Ovary (tissue), 9 donors: Measurements from ENCODE around the gene IPP. TPM values are rescaled to one million over a fixed set of nuclear protein-coding genes. Genes with fewer than 3 reads are reported as not detected.
"Not testable (repeated sequence)": the region's sequence is repeated elsewhere in the genome, so short reads cannot be mapped to it uniquely, and the experiment has no call there.

Experiments
- DNase-seq, 5 donors: peaks; one replicate each; pipeline ENCODE4 v3.0.0-alpha.2; 2019 to 2020
- H3K27ac ChIP-seq, 2 donors: fragments of 200-600 bp; one replicate each; pipeline versions ENCODE4 v1.5.1 to v1.8.0; 2019 to 2022
- H3K27me3 ChIP-seq: fragments of 200-600 bp; one replicate; pipeline ENCODE4 v1.8.0; 2022
- H3K36me3 ChIP-seq: fragments of 200-600 bp; sonication (generic); one replicate; pipeline ENCODE4 v1.5.1; 2019
- H3K4me1 ChIP-seq: one replicate; pipeline ENCODE4 v1.8.1; 2013; ENCODE audit warnings: mild to moderate bottlenecking, moderate library complexity; ENCODE audit not compliant: insufficient read depth
- H3K4me3 ChIP-seq: fragments of 200-600 bp; sonication (generic); one replicate; pipeline ENCODE4 v1.5.1; 2017
- H3K9me3 ChIP-seq, 2 donors: fragments of 200-600 bp in 1 of 2; sonication (generic) in 1 of 2; one replicate each; pipeline versions ENCODE4 v1.5.1 to v1.8.1; 2013 to 2019; ENCODE audit warnings: mild to moderate bottlenecking in 1 of 2, moderate library complexity in 1 of 2
- EP300 ChIP-seq: sonication (generic); formaldehyde crosslinking; IDR thresholded peaks from one replicate; pipeline ENCODE4 v1.6.1; 2017; ENCODE audit warnings: antibody characterized with exemption
- POLR2A ChIP-seq: fragments of 450-650 bp; IDR thresholded peaks from one replicate; pipeline ENCODE4 v1.6.1; 2017; ENCODE audit warnings: antibody characterized with exemption, mild to moderate bottlenecking, moderate library complexity
- WGBS, 3 donors: extraction: QIAGEN DNeasy Blood & Tissue Kit in 1 of 3; methylation state at CpG; one replicate each; pipeline versions ENCODE4 v1.1.5 to v1.1.7; 2013 to 2017; 5-methylcytosine and 5-hydroxymethylcytosine counted together
- intact Hi-C, 4 donors: fragments of 100-400 bp; cut with DNase I; formaldehyde crosslinking; loops; one replicate each; pipeline versions ENCODE4 v1.11.0 to v1.15.1; 2022 to 2023
- polyA plus RNA-seq, 2 donors: library from polyadenylated mRNA; stranded (reverse); fragments of 200-250 nt in 1 of 2; fragments of 350-450 nt in 1 of 2; fragmentation: Illumina TruSeq in 1 of 2; extraction: RNeasy Lipid Tissue Mini Kit (QIAGEN cat#74804) in 1 of 2; gene quantifications; one replicate each; pipeline ENCODE4 v1.2.3, GENCODE V29; 2013 to 2014
- total RNA-seq, 7 donors: library from RNA; depleted of rRNA in 2 of 7; stranded (reverse); fragments of >200 nt in 2 of 7; fragmentation: NEBNext Ultra II Directional in 3 of 7; extraction: Animal tissue kit (Norgen Biotek cat#: 25700) in 3 of 7; gene quantifications; one replicate each; pipeline versions ENCODE4 v1.1.0 to v1.2.4, GENCODE V29; 2016 to 2023
- TF ChIP-seq, protein P1 (sequence below), 3 donors: fragments of 450-650 bp in 2 of 3; fragments of 200-600 bp in 1 of 3; IDR thresholded peaks; one replicate each; pipeline versions ENCODE4 v1.5.1 to v1.8.0; 2016 to 2022; ENCODE audit warnings: antibody characterized with exemption in 3 of 3, mild to moderate bottlenecking in 1 of 3
- donor health status: DM: no; HTN: no; CAD: no; lungs with moderate emphysema.
- donor health status: DM: no; HTN: no; CAD: no.
- donor health status: Bipolar disorder and iron deficiency.
- donor health status: DM: yes; HTN: yes; CAD: no.
- donor health status: DM: no; HTN: no; CAD: no.
- donor health status: DM: yes; HTN: yes; CAD: no.

The IPP gene
- total and polyA plus RNA-seq, 9 donors: 7.7 to 23.8 (median 19.1) TPM

DNA sequence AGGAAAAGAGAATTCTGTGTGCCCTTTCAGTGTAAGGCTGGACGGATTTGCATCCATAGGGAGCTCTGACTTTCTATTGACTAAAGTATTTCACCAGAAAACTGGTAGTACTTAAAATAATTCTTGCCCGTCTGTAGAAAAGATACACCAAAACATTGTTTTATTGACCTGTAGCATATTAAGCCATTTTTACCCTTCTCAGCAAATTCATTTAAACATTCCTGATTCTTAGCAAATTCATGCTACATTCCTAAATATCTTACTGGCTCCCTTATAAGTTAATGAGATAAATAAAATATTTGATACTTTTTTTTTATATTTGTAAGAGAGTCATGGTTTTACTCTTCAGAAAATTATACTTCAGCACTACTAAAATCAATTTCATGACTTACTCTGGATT is 1.6 kb upstream of the IPP start:
- Histone ChIP-seq H3K27ac (no peak overlapping the region), H3K9me3 (no peaks in the 10 kb centered on the region), H3K4me3 (no peak overlapping the region), H3K36me3 (no peaks in the 10 kb centered on the region), H3K4me1 (peaks cover 5% of the 10 kb centered on the region), H3K27me3 (no peaks in the 10 kb centered on the region)
- DNase-seq: no peak
- intact Hi-C loops: no loop called here
- WGBS, 3 donors: 73 to 86% (median 84%) methylated on average over 2 of the region's 2 CpGs
- TF ChIP-seq EP300: no peak
- TF ChIP-seq POLR2A: no peak
- TF ChIP-seq, protein P1, sequence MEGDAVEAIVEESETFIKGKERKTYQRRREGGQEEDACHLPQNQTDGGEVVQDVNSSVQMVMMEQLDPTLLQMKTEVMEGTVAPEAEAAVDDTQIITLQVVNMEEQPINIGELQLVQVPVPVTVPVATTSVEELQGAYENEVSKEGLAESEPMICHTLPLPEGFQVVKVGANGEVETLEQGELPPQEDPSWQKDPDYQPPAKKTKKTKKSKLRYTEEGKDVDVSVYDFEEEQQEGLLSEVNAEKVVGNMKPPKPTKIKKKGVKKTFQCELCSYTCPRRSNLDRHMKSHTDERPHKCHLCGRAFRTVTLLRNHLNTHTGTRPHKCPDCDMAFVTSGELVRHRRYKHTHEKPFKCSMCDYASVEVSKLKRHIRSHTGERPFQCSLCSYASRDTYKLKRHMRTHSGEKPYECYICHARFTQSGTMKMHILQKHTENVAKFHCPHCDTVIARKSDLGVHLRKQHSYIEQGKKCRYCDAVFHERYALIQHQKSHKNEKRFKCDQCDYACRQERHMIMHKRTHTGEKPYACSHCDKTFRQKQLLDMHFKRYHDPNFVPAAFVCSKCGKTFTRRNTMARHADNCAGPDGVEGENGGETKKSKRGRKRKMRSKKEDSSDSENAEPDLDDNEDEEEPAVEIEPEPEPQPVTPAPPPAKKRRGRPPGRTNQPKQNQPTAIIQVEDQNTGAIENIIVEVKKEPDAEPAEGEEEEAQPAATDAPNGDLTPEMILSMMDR (IDR thresholded peaks at IDR 0.05): no peak

DNA sequence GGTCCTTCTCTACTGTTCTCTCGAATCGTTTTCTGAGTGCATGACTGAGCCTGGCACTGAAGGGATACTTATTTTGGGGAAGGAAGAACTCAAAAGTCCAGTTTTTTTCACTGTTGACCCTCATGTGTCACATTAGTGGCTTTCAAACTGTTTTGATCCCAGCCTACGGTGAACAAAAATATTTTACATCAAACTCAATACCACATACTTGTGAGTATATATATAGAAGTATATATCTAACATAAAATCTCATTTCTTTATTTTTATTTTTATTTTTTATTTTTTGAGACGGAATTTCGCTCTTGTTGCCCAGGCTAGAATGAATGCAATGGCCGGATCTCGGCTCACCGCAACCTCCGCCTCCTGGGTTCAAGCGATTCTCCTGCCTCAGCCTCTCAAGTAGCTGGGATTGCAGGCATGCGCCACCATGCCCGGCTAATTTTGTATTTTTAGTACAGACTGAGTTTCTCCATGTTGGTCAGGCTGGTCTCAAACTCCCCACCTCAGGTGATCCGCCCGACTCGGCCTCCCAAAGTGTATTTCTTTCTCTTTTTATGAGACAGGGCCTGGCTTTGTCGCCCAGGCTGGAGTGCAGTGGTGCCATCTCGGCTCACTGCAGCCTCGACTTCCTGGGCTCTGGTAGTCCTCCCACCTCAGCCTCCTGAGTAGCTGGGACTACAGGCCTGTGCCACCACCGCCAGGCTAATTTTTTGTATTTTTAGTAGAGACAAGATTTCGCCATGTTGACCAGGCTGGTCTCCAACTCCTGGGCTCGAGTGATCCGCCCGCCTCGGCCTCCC is 786 bp upstream of the IPP start:
- H3K4me1 ChIP-seq, H3K36me3 ChIP-seq, intact Hi-C loops, H3K27me3 ChIP-seq, H3K9me3 ChIP-seq: not testable (repeated sequence)
- DNase-seq: peak in 4 of 5 donors; percentile 10 to 32 (median 30)
- WGBS, 3 donors: 79 to 84% (median 82%) methylated on average over 24 of the region's 24 CpGs
- Histone ChIP-seq H3K4me3 (peak overlapping the region; percentile 57), H3K27ac (peak overlapping the region; percentile 38 to 89)

DNA sequence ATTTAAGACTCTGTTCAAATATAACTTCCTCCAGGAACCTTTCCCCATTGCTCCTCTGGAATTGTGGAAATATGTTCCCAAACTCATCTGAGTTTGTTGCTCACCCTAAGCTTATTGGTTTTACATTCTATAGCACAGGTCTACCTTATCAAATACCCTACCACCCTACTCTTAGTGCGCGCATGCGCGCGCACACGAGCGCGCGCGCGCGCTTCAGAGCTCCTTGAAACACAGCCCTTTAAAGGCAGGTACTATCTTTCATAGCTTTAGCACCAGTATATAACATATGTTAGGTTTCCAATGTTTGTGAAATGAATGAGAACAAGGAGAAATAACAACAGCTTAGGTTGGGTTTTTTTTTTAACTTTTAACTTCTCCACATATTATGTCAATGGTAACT is 3.5 kb downstream of the IPP start:
- no peak for TF ChIP-seq POLR2A
- TF ChIP-seq, protein P1 (IDR thresholded peaks at IDR 0.05): no peak
- no peak for TF ChIP-seq EP300
- H3K27ac ChIP-seq: no peak overlapping the region
- H3K4me3 ChIP-seq: no peak overlapping the region
- H3K36me3 ChIP-seq: no peaks in the 10 kb centered on the region
- H3K27me3 ChIP-seq: no peaks in the 10 kb centered on the region
- DNase-seq: no peak
- intact Hi-C loops: no loop called here
- WGBS, 3 donors: 94 to 96% (median 95%) methylated on average over 12 of the region's 12 CpGs
- no peaks in the 10 kb centered on the region for H3K9me3 ChIP-seq
- H3K4me1 ChIP-seq: peaks cover 5% of the 10 kb centered on the region

DNA sequence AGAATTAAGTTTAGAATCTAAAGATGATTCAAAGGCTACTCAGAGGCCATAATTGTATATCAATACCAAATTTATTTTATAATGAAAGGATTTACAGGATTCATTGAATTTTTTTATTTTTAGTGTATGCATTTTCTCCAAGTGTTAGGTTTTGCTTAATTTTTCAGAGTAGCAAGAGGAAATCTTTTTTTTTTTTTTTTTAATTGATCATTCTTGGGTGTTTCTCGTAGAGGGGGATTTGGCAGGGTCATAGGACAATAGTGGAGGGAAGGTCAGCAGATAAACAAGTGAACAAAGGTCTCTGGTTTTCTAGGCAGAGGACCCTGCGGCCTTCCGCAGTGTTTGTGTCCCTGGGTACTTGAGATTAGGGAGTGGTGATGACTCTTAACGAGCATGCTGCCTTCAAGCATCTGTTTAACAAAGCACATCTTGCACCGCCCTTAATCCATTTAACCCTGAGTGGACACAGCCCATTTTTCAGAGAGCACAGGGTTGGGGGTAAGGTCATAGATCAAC is 10.8 kb downstream of the IPP start:
- H3K9me3 ChIP-seq, DNase-seq, H3K27ac ChIP-seq, H3K27me3 ChIP-seq, H3K36me3 ChIP-seq, intact Hi-C loops, H3K4me1 ChIP-seq, H3K4me3 ChIP-seq: not testable (repeated sequence)
- WGBS, 3 donors: 79 to 81% (median 79%) methylated on average over 5 of the region's 5 CpGs

DNA sequence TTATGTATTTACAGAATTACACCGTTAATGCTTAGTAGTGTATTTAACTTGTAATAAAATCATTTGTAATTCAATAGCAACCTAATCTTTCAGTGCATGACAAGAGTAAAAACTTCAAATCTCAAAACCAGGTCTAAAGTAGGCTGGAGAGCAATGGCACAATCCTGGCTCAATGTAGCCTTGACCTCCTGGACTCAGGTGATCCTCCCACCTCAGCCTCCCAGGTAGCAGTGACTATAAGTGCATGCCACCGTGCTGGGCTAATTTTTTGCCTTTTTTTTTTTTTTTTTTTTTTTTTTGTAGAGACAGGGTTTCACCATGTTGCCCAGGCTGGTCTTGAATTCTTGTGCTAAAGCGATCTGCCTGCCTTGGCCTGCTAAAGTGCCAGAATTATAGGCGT is 11.3 kb downstream of the IPP start:
- intact Hi-C loops: no loop called here
- WGBS, 3 donors: 94 to 98% (median 97%) methylated on average over 4 of the region's 4 CpGs
- Histone ChIP-seq H3K27me3 (no peaks in the 10 kb centered on the region), H3K27ac (no peak overlapping the region), H3K4me1 (peaks cover 1% of the 10 kb centered on the region), H3K9me3 (no peaks in the 10 kb centered on the region), H3K36me3 (no peaks in the 10 kb centered on the region), H3K4me3 (no peak overlapping the region)
- no peak for DNase-seq
- TF ChIP-seq EP300 (no peak), POLR2A (no peak)
- TF ChIP-seq, protein P1 (IDR thresholded peaks at IDR 0.05): no peak
